ENCODE results near the gene FLNA.

The FLNA gene

DNA sequence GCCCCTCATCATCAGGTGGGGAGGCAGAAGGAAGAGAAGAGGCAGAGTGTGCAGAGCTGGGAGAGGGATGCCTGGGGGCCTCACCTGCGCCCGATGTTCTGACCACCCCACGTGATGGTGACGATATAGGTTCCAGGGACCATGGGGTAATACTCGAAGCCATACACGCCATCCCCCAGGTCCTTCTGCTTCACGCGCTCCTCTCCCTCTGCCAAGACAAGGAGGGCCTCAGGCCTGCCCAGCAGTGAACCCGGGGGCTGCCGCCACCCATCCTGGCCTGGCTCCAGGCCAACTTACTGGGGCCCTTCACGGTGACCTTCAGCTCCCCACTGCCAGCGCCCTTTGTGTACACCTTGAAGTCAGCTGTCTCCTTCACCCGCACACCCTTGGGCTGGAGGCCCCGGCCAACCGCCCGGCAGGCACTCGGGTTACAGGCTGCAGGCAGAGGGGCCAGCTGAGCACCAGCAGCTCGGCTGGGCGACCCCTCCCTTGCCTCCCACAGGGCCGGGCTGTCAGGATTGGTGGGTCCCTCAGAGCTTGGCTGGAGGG lies 9.3 kb downstream of the FLNA start:
- TF ChIP-seq, protein P1, sequence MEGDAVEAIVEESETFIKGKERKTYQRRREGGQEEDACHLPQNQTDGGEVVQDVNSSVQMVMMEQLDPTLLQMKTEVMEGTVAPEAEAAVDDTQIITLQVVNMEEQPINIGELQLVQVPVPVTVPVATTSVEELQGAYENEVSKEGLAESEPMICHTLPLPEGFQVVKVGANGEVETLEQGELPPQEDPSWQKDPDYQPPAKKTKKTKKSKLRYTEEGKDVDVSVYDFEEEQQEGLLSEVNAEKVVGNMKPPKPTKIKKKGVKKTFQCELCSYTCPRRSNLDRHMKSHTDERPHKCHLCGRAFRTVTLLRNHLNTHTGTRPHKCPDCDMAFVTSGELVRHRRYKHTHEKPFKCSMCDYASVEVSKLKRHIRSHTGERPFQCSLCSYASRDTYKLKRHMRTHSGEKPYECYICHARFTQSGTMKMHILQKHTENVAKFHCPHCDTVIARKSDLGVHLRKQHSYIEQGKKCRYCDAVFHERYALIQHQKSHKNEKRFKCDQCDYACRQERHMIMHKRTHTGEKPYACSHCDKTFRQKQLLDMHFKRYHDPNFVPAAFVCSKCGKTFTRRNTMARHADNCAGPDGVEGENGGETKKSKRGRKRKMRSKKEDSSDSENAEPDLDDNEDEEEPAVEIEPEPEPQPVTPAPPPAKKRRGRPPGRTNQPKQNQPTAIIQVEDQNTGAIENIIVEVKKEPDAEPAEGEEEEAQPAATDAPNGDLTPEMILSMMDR (IDR thresholded peaks at IDR 0.05; ENCODE audit: extremely low read depth, missing control alignments) = no peak
- DNase-seq (ENCODE audit: low spot score) = no peak

DNA sequence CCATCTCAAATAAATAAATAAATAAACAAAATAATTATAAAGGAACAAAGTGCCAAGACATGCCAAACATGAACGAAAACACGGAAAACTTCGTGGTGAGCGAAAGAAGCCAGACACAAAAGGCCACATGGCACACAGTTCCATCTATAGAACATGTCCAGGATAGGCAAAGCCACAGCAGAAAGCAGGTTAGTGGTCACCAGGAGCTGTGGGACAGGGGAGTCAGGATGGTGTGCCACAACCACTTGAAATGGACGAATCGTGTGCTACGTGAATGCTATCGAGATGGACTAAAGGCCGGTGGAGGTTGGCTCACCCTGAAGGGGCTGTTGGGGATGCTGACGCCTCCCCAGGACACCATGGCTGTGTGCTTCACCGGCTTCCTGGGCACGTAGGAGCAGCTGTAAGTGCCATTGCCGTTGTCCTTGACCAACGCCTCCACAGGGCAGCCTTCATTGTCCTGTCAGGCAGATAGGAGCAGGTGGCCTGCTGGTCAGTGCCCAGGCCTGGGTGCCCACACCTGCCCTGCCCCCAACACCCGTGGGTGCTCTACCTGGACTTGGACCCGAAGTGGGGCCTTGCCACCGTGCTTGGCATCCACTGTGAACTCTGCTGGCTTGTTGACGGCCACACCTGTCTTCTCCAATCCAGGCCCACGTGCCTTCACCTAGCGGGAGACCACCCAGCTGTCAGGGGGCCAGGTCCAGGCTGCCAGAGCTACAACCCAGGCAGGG lies 10.6 kb downstream of the FLNA start:
- TF ChIP-seq, protein P1 (IDR thresholded peaks at IDR 0.05; ENCODE audit: extremely low read depth, missing control alignments) = no peak
- no peak for DNase-seq (ENCODE audit: low spot score)

DNA sequence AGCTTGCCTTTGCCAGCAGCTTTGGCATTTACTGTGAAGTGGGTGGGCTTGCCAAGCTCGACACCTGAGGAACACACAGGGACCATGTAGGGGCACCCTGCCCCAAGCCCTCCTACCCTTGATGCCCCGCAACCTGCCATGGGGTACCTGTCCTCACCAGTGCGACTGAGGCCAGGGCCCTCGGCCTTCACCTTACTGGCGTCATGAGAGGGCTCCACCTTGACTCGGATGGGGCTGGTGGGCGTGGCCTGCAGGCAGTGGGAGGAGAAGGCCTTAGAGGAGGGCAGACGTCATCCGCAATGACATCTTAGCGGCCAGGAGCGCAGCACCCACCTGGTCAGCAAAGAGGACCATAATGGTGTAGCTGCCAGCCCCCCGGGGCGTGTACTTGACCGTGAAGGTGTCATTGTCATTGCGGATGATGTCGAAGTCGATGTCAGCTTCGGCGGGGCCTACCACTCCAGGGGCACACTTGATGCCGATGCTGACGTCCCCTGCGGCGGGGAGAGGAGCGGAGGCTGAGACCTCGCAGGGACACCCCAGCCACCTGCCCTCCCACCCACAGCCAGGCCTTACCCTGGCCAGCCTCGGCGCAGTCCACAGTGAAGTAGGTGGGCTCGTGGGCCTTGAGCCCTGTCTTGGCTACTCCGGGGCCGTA lies 12.2 kb downstream of the FLNA start:
- TF ChIP-seq, protein P1 (IDR thresholded peaks at IDR 0.05; ENCODE audit: extremely low read depth, missing control alignments) = no peak
- DNase-seq (ENCODE audit: low spot score) = no peak

DNA sequence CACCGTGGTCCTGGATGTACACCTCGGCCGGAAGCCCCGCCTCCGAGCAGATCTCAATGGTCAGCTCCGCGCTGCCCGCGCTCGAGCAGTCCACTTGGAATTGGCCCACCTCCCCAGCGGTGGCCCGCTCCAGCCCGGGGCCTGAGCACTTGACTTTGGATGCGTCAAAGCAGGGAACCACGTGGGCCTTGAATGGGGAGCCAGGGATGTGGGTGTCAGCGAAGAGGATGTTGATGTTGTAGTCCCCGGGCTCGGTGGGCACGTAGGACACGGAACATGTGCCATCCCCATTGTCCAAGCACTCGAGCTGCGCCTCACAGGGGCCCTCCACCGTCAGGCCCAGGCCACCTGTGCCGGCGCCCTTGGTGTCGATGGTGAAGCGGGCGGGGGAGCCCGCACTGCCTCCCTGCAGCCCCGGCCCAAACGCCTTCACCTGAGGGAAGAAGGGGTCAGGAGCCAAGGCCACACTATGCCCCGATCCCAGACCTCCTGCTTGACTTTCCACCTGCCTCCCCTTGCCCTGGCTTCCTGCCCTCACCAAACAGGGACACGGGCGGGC lies 14.2 kb downstream of the FLNA start:
- TF ChIP-seq, protein P1 (IDR thresholded peaks at IDR 0.05; ENCODE audit: extremely low read depth, missing control alignments) = no peak
- DNase-seq (ENCODE audit: low spot score) = no peak

DNA sequence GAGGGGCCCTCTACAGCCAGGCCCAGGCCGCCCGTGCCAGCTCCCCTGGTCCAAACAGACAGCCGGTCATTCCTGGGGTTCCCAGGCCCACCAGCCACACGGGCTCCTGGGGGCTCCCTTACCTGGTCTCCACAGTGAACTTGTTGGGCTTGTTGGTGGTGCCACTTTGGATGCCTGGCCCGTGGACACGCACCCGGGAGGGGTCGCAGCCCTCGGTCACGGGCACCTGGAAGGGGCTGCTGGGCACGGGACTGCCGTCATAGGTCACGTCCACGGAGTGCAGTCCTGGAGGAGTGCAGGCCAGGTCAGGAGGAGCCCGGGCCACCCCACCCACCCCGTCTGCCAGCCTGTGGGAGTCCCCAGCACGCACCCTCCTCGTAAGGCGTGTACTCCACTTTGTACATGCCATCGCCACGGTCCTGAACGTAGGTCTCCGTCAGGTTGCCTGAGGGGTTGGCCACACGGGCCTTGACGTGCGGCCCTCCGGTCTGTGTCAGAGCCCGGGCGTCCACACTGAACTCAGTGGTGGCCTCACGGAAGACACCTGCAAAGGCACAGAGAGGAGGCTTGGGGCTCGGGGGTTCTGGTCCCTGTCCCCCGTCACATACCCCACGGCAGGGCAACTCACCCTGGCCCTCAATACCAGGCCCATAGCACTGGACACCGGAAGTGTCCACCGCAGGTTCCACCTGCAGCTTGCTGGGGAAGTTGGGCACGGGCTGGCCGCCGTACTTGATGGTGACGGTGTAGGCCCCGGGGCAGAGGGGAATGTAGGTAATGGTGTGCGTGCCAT lies 14.9 kb downstream of the FLNA start:
- TF ChIP-seq, protein P1 (IDR thresholded peaks at IDR 0.05; ENCODE audit: extremely low read depth, missing control alignments) = no peak
- DNase-seq (ENCODE audit: low spot score) = no peak

DNA sequence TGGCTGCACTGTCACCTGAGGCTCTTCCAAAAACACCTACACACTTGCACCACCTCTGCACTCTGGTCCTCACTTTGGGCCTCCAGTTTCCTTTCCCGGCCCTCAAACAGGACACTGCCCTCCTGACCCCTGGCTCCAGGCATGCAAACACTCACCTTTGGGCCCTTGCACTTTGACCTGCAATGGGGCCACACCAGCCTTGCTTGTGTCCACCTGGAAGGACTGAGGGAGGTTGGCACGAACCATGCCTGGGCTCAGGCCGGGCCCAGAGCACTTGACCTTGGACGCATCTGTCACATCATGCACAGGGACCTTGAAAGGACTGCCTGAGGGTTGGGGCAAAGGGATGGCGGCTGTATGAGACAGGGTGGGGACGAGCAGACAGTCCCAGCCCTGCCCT lies 15.6 kb downstream of the FLNA start:
- no peak for DNase-seq (ENCODE audit: low spot score)
- TF ChIP-seq, protein P1 (IDR thresholded peaks at IDR 0.05; ENCODE audit: extremely low read depth, missing control alignments) = no peak

All from GM20000 (cell line).